Fibroblast of pulmonary artery (primary cell): ENCODE measurements around the gene UGT1A7.

Source experiments
- DNase-seq: peaks from one replicate; pipeline ENCODE4 v3.0.0-alpha.2; 2010; ENCODE audit warnings: low read depth
- H3K4me3 ChIP-seq: replicated peaks from 2 replicates; pipeline ENCODE4 v1.5.1; 2011; ENCODE audit warnings: low read depth, mild to moderate bottlenecking, control low read depth, low read length, moderate library complexity
- CTCF ChIP-seq: IDR thresholded peaks from 2 replicates; pipeline ENCODE4 v1.5.1; 2011; ENCODE audit warnings: mild to moderate bottlenecking, control low read depth, low read length, inconsistent platforms; ENCODE audit errors: missing control alignments

Gene UGT1A7

GRCh38 chr2:233821709-233822100 lies 140.0 kb downstream of the UGT1A7 start:
- no peak overlapping the region for H3K4me3 ChIP-seq
- DNase-seq: no peak
- no peak for TF ChIP-seq CTCF

GRCh38 chr2:233822101-233822771 lies 140.5 kb downstream of the UGT1A7 start:
- no peak overlapping the region for H3K4me3 ChIP-seq
- TF ChIP-seq CTCF: no peak
- DNase-seq: no peak
